HG02798 (cell line): Measurements from ENCODE around the gene TANK.
A peak's percentile ranks its signal among the peaks of the same experiment; 100 is the strongest.
"Not testable (repeated sequence)": the region's sequence is repeated elsewhere in the genome, so short reads cannot be mapped to it uniquely, and the experiment has no call there.

Experiments used
- ATAC-seq: cut with Tn5 transposase; IDR thresholded peaks from one replicate; pipeline ENCODE4 v1.9.1; 2021; ENCODE audit warnings: mild to moderate bottlenecking; ENCODE audit not compliant: unreplicated experiment, poor library complexity

Gene TANK

DNA sequence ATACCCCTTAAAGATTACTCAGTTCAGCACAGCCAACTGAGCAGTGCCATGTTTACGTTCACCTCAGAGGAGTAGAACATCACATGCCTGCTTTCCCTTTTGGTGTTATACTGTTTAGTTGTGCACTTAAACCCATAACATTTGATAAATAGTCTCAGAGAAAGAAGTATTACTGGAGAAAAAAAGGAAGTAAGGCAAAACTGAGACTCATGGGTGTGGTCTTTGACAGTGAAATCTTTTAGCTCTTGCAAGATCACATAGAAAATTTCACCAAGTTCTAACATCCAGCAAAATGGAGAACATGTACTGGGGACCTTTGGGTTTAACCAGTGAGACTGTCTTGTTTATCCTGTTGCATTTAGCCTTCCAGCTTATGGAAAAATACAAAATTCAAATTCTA is 5.6 kb downstream of the TANK start:
- ATAC-seq, result peak; percentile 23

DNA sequence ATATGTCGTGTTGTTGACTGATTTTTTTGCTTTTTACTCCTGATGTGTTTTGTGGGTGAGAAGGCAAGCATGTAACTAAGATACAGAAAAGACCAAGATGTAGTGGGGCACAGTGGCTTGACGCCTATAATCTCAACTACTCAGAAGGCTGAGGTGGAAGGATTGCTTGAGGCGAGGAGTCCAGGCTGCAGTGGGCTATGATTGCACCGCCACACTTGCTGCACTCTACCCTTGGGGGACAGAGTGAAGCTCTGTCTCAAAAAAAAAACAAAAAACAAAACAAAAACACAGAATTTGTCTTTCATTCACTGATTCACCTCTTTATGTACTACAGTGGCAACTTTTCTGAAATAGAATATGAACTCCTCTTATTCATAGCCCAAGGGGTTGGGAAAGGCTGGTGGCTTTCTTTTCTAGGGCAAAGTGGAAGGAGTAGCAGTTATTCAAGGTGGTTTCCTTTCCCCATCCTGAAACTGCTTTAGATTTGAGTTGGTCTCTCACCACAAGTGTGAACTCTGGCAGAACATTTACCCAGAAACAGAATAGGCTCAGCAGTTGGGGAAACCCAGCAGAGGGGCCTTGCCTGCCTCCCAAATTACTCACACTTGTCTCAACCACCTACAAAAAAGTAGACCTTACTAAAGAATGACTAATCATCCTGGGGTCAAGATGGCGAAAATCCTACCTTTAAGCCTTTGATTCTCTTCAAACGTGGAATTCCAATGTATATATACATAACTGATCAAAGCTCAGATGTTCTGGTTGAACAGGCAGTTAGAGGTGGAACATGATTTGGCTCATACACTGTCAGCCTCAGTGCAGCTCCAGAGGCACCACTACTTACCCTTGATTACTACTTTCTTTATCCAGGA is 6.5 kb downstream of the TANK start:
- ATAC-seq, result peak; percentile 88

DNA sequence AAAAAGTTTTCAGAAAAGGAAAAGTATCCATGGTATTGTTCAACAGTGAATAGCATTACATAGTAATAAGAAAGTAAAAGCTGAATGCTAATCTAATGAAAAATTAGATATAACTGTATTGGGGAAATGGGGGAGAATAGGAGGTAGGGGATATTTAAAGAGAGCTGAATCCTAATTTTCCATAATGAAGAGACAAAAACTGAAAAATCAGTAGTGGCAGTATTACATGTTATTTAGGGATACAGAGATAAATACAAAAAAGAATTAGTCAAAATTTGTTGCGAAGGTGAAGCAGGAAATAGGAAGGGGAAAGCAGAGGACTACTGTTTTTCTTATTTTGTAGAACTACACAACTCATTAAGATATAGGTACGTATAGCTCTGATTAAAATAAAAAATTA is 9.1 kb downstream of the TANK start:
- ATAC-seq, result no peak

DNA sequence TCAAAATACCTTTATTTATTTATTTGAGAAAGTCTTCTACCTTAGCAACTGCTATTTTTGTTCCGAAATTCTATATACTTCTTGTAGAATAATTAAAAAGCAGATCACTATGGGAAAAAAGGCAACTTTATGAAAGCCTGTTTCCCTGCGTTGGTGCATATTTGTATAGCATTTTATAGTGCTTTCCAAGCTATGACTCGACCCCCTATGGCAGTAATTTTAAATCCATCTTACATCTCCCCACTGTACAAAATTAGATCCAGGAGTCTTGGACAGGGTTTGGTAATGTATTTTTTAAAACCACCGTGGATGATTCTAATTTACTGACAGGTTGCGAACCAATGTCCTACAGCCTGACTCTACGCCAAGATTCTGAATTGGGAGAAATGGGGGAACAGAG is 10.1 kb downstream of the TANK start:
- ATAC-seq, result no peak

DNA sequence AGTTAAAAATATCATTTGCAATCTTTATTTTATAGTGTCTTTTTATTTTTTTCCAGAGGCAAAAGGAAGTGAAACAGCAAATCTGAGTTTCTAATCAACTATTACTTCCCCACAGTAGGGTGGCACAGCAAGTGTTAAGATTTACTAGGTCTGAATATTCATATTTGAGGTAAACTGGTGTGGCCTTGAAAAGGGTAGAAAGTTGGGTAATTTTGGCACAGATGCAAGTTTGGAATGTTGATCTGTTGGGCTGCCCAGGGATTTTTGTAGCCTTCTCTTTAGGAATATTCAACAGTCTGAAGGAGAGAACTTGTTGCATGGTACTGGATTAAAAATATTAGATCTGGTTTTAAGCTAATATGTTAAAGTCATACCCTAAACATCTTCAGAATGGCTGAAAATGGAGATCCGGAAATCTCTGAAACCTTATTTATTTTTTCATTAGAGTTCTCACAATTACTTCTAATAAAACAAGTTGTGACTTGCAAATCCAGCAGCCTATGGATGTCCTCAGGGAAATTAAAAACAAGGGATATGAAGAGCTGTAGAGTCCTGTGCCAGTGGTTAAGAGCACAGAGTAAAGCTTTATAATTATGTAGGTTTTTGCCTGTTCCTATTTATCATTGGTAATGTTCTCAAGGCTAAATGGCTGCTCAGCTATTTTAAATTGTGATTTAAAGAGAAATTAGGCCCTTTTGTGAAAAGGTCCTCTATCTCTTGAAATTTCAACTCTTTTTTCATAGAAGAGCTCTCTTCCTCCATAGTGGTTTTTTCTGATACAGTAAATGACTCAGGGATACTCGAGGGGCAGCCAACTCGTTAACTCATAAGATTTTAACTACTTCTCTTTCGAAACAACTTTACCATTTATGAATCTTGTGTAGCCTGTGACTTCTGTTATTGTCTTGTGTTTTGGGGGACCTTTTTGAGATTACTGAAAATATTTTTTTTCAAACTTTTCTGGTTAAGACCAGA is 11.0 kb downstream of the TANK start:
- no peak for ATAC-seq

DNA sequence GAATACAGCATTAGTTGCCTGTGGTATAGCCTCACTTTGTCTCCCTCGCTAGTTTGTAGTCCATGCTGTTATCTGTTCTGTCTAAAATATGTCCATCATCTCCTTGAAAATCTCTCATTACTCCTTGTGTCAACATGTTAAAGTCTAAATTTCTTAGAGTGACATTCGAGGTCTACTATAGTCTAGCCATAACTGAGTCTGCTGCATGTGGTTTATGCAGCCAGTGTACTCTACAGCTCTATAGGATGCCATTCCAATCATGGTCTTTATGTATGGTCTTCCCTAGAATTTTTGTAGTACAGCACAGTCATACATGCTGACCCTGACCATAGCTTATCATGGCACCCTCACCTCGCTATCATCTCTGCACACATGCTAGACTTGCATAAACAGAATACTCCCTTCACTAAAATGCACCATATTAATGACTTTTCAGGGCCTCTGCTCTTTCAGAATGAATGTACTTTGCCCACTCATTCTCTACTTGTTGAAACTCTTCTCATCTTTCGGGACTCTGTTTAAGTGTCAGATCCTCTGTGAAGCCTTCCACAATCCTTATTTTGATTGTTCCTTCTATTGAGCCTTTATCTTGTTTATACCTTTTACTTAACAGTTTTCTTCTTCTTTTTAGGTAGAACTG is 12.8 kb downstream of the TANK start:
- ATAC-seq, result peak; percentile 79

DNA sequence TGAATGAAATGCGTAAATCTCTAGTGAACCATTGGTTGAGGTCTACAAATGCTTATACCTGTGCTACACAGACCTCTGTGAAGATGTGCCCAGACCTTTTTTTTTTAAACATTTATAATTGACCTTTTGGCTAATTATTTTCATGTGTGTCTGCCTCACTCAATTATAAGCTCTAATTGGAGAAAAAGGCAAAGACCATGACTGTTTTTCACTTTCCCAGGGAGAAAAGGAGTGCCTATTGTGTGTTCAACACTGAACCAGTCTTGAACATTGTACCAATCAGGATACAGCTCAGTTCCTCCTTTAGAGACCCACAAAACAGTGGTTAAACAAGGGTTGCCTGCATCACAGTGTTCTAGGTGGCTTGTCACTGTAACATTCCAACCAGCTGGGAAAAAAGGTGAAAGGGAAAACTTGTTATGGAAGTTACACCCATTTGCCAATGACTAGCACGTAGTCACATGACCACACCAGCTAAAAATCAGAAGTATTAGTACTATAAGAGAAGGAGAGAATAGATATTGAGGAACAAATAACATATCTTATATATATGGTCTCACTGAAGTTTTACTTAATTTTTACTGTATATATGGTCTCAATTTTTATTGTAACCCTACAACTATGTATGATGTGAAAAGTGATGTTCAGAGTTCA is 13.4 kb downstream of the TANK start:
- ATAC-seq, result peak; percentile 0

DNA sequence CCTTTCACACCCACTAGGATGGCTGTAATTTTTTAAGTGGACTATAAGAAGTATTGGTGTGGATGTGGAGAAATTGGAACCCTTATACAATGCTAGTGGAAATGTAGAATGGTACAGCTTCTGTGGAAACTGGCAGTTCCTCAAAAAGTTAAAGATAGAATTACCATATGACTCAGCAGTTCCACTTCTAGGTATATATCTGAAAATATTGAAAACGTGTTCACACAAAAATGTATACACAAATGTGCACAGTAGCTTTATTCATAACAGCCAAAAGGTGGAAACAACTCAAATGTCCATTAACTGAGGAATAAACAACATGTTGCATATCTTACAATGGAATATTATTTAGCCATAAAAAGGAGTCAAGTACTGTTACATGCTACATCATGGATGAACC is 17.7 kb downstream of the TANK start:
- ATAC-seq, result no peak

DNA sequence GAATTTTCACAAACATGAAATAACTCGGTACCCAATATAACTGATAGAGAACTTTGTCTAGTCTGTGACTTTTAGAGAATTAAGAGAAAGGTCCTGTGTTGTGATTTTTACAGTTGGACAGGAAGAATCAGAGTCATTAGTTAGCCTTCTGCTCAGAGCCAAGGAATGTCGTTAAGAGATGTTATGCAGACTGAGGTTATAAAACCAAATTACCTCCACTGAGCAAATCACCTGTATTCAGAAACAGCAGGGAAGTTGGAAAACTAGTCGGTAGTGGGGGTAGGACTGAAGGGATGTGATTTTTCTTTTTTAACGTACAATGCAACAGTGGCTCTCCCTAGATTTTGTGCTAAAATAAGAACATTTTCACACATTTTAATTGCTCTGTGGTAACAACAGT is 18.5 kb downstream of the TANK start:
- no peak for ATAC-seq

DNA sequence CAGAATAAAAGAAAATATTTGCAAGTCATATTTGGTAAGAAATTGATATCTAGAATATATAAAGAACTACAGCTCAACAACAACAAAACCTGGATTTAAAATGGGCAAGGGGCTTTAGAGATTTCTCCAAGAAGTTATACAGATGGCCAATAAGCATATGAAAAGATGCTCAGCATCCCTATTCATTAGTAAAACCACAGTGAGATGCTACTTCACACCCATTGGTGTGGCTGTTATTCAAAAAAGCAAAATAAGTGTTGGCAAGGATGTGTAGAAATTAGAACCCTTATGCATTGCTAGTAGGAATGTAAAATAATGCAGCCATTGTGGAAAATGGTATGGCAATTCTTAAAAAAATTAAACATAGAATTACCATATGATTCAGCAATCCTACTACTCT is 29.8 kb downstream of the TANK start:
- ATAC-seq, result no peak

DNA sequence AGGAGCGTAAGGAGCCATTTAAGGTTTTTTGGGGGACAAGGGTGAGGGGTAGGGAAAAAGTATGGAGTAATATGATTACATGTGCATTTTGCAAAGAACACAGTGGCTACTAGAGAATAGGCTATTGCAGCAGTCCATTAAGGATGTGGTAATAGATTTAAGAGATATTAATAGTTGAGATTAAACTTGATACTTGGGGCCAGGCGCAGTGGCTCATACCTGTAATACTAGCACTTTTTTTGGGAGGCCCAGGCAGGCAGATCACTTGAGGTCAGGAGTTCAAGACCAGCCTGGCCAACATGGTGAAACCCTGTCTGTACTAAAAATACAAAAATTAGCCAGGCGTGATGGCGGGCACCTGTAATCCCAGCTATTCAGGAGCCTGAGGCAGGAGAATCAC is 35.4 kb downstream of the TANK start:
- not testable (repeated sequence) for ATAC-seq

DNA sequence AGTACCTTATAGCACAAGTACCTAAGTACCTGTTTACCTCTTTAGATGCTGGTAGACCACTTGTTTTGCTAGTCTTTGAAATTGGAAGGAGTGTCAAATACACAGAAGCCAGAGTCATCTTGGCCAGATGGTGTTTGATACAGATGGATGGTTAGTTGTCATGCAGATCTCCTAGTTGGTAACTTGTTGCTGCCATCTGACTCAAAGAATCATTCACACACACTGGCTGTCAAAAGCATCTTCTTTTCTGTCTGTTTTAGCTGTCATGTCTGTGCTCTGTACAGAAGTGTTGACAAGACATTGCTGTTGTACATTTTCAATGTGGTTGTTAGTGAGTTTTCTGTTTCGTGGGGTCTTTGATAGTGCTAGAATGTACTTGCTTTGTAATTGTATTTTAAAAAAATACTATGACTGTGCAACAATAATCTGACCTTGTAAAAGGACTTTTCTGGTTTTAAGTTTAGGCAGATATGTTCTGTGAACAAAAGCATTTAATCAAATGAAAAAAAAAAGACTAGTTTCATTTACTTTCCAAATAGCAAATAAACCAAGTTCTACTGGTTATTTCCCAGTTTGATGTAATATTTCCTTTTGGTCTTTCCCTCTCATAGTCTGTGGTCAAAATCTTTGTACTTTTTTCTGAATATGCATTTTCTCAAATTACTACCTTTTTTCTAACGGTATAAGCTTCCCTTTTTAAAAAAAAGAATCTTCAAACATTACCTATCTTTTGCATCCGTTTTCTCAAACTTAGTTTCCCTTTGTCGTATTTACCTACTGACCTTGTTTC is 39.9 kb downstream of the TANK start:
- ATAC-seq, result peak; percentile 56

DNA sequence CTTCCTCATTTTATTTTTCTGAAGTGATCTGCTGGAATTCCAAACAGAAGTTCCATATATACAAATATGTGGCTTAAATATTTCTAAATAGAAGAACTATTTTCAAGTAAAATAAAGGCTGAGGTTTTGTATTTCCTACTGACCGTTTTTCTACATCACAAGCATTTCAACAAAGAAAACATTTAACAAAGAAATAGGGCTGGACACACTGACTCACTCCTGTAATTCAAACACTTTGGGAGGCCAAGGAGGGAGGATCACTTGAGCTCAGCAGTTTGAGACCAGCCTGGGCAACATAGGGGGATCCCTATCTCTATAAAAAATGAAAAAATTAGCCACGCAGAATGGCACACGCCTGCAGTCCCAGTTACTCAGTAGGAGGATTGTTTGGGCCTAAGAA is 44.6 kb downstream of the TANK start:
- ATAC-seq, result no peak

DNA sequence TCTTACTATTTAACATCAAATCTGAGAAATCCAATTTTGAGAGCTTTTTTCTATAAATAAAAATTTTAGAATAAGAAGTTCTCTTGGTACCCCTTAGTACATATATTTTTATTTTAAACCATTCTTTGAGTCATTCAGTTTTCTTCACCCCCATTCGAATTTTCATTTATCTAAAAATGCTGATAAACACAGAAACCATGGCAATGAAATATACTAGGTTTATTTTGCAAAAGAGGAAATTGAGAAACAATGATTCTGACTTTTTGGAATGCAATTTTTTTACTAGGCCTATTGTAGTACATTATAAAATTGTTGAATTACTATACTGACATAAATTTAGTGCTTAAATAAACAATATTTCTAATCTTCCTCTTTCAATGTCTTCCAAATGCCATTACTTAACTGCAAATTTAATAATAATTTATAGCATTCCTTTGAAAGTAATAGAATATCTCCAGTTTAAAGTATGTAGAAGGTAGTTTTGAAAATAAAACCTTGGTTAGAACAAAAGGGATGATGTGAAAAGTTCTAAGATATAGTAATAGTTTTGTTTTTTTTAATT is 46.3 kb downstream of the TANK start:
- no peak for ATAC-seq

DNA sequence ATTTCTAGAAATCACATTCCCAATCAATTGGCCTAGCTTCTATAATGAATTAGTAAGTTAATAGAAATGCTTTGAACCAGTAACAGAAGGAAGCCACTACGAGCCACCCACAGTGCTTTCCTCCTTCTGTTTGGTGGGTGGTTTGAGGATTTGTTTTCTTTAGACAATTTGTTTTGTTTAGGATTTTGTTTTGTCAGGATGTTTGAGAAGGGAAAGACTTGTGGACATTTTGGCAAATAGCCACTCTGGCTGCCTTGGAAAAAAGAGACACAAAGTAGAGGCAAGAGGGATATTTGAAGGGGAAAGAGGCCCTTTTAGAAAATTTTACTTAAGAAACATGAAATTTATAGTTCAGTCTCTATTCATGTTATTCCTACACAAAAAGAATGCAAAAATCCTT is 47.7 kb downstream of the TANK start:
- no peak for ATAC-seq

DNA sequence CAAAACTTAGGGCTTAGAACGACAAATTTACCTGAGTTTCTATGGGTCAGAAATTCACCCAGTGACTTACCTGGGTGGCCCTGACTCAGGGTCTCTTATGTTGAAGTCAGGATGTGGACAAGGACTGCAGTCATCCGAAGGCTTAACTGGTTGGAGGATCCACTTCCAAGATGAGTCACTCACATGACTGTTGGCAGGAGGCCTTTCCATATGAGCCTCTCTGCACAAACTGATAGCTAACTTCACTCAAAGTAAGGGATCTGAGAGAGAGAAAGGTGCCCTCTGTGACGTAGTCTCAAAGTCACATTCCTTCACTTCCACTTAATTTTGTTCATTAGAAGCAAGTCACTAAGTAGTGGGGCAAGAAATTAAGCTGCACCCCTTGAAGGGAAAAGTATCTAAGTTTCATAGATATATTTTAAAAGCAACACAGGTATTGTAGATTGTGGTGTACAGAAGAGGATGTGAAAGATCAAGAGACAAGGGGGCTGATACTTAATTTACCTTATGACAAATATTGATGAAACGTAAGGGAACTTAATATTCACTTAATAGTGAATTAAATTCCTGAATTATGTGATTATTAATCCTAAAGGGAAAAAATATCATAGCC is 48.4 kb downstream of the TANK start:
- no peak for ATAC-seq

DNA sequence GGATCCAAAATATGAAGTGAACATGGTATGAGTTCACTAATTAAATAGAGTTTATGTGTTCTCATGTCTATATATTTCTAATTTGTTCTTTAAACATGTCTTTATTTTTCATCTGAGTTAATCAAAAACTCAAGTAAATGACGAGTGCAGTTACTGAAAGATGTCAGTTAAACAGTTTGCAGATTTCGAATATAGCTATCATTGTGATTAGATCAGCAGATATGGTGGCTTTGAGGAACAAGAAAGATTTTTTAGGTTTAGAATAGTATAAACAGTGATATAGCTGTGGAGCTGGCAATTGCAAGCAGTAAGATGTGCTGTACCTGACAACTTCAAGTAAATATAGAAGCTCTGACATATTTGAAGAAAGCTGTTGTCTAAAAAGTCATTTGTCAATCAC is 49.7 kb downstream of the TANK start:
- ATAC-seq, result no peak

DNA sequence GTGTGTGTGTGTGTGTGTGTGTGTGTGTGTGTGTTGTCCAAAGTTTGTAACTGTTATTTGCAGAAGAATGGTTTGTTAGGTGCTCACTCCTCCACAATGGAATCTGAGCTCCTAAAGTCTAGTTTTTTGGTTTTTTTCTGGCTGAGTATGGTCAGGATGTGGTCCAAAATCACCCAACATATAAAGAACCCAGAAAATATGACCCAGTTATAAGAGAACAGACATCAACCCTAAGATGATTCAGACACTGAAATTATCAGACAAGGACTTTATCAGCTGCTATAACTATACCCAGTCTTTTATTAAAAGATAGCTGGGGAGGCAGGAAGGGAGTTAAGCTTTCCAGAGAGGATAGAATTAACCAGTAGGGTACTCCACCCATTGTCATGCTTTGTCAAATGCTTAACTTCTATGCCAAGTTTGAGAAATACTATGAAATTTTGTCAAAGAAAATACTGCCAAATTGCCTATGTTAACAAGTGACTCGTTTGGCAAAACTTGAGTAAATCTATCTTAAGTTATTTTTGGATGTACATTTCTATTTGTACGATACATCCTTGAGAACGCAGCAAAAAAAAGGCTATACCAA is 57.5 kb downstream of the TANK start:
- ATAC-seq, result no peak
